Neuron (in vitro differentiated cells): ENCODE results near the gene INS.

ENCODE experiments used
- H2AFZ ChIP-seq: one replicate; pipeline ENCODE4 v1.6.1; 2013; ENCODE audit warnings: low read depth, mild to moderate bottlenecking, inconsistent platforms, low read length, moderate library complexity
- H3K27me3 ChIP-seq: one replicate; pipeline ENCODE4 v1.6.1; 2013; ENCODE audit warnings: low read length; ENCODE audit not compliant: insufficient read depth
- H3K36me3 ChIP-seq: one replicate; pipeline ENCODE4 v1.6.1; 2013; ENCODE audit warnings: low read length; ENCODE audit not compliant: insufficient read depth
- H3K4me1 ChIP-seq: one replicate; pipeline ENCODE4 v1.6.1; 2013; ENCODE audit warnings: low read length; ENCODE audit not compliant: insufficient read depth
- H3K4me3 ChIP-seq: 2 replicates; pipeline ENCODE4 v1.5.1; 2013; ENCODE audit warnings: mild to moderate bottlenecking, low read length, moderate library complexity
- H3K9me3 ChIP-seq: one replicate; pipeline ENCODE4 v1.6.1; 2013; ENCODE audit warnings: low read length

Gene INS

GRCh38 chr11:2158966-2159365 lies 2.0 kb downstream of the INS start:
- Histone ChIP-seq H2AFZ (no peak overlapping the region), H3K36me3 (no peaks in the 10 kb centered on the region), H3K27me3 (peaks cover 10% of the 10 kb centered on the region), H3K4me1 (no peaks in the 10 kb centered on the region), H3K9me3 (no peaks in the 10 kb centered on the region), H3K4me3 (no peak overlapping the region)

GRCh38 chr11:2158296-2158737 lies 2.7 kb downstream of the INS start:
- H2AFZ ChIP-seq, result no peak overlapping the region
- no peaks in the 10 kb centered on the region for H3K9me3 ChIP-seq
- H3K4me1 ChIP-seq, result no peaks in the 10 kb centered on the region
- no peaks in the 10 kb centered on the region for H3K36me3 ChIP-seq
- H3K27me3 ChIP-seq, result peaks cover 16% of the 10 kb centered on the region
- H3K4me3 ChIP-seq, result no peak overlapping the region

GRCh38 chr11:2157294-2158040 lies 3.5 kb downstream of the INS start:
- Histone ChIP-seq H3K4me1 (no peaks in the 10 kb centered on the region), H3K27me3 (peaks cover 14% of the 10 kb centered on the region), H3K9me3 (no peaks in the 10 kb centered on the region), H2AFZ (no peak overlapping the region), H3K36me3 (no peaks in the 10 kb centered on the region), H3K4me3 (no peak overlapping the region)

GRCh38 chr11:2156416-2157182 lies 4.4 kb downstream of the INS start:
- Histone ChIP-seq H3K4me1 (no peaks in the 10 kb centered on the region), H3K27me3 (peaks cover 14% of the 10 kb centered on the region), H3K9me3 (no peaks in the 10 kb centered on the region), H3K36me3 (no peaks in the 10 kb centered on the region), H2AFZ (no peak overlapping the region), H3K4me3 (no peak overlapping the region)

GRCh38 chr11:2155511-2155910 lies 5.5 kb downstream of the INS start:
- no peak overlapping the region for H2AFZ ChIP-seq
- no peaks in the 10 kb centered on the region for H3K4me1 ChIP-seq
- H3K27me3 ChIP-seq, result peaks cover 14% of the 10 kb centered on the region
- H3K36me3 ChIP-seq, result no peaks in the 10 kb centered on the region
- H3K9me3 ChIP-seq, result no peaks in the 10 kb centered on the region
- H3K4me3 ChIP-seq, result no peak overlapping the region

GRCh38 chr11:2154889-2155288 lies 6.1 kb downstream of the INS start:
- Histone ChIP-seq H3K36me3 (no peaks in the 10 kb centered on the region), H3K4me1 (no peaks in the 10 kb centered on the region), H3K9me3 (no peaks in the 10 kb centered on the region), H2AFZ (no peak overlapping the region), H3K27me3 (peaks cover 14% of the 10 kb centered on the region), H3K4me3 (no peak overlapping the region)

- Histone ChIP-seq H3K36me3 (no peaks in the 10 kb centered on the region), H3K4me1 (no peaks in the 10 kb centered on the region)
Observed at GRCh38 chr11:2154195-2154585, 6.8 kb downstream of the INS start.

GRCh38 chr11:2153581-2154194 lies 7.3 kb downstream of the INS start:
- Histone ChIP-seq H2AFZ (no peak overlapping the region), H3K36me3 (no peaks in the 10 kb centered on the region), H3K9me3 (no peaks in the 10 kb centered on the region), H3K4me3 (no peak overlapping the region), H3K27me3 (peaks cover 23% of the 10 kb centered on the region), H3K4me1 (peaks cover under 1% of the 10 kb centered on the region)

More at GRCh38 chr11:2154195-2154585, 6.8 kb downstream of the INS start:
- Histone ChIP-seq H3K27me3 (peaks cover 18% of the 10 kb centered on the region), H2AFZ (no peak overlapping the region), H3K9me3 (no peaks in the 10 kb centered on the region), H3K4me3 (no peak overlapping the region)

GRCh38 chr11:2151500-2152257 lies 9.3 kb downstream of the INS start:
- Histone ChIP-seq H3K36me3 (no peaks in the 10 kb centered on the region), H3K4me3 (no peak overlapping the region), H2AFZ (no peak overlapping the region), H3K9me3 (no peaks in the 10 kb centered on the region), H3K4me1 (peaks cover 9% of the 10 kb centered on the region), H3K27me3 (peaks cover 43% of the 10 kb centered on the region)

- H3K27me3 ChIP-seq, result peaks cover 58% of the 10 kb centered on the region
- H3K4me1 ChIP-seq, result peaks cover 9% of the 10 kb centered on the region
- H2AFZ ChIP-seq, result no peak overlapping the region
- H3K36me3 ChIP-seq, result no peaks in the 10 kb centered on the region
- H3K4me3 ChIP-seq, result no peak overlapping the region
- H3K9me3 ChIP-seq, result no peaks in the 10 kb centered on the region
Observed at GRCh38 chr11:2149864-2150847, 10.9 kb downstream of the INS start.

- H3K36me3 ChIP-seq, result no peaks in the 10 kb centered on the region
- H3K9me3 ChIP-seq, result no peaks in the 10 kb centered on the region
- no peak overlapping the region for H3K4me3 ChIP-seq
- peaks cover 65% of the 10 kb centered on the region for H3K27me3 ChIP-seq
- H3K4me1 ChIP-seq, result peaks cover 9% of the 10 kb centered on the region
- no peak overlapping the region for H2AFZ ChIP-seq
Observed at GRCh38 chr11:2149460-2149859, 11.5 kb downstream of the INS start.

- Histone ChIP-seq H3K27me3 (peaks cover 68% of the 10 kb centered on the region), H3K4me1 (peaks cover 9% of the 10 kb centered on the region), H3K9me3 (no peaks in the 10 kb centered on the region), H3K36me3 (no peaks in the 10 kb centered on the region), H2AFZ (no peak overlapping the region), H3K4me3 (no peak overlapping the region)
Observed at GRCh38 chr11:2148595-2148994, 12.4 kb downstream of the INS start.
